ENCODE results near the gene CHURC1. TPM values are rescaled to one million over a fixed set of nuclear protein-coding genes. Genes with fewer than 3 reads are reported as not detected.

Gene CHURC1
- polyA plus RNA-seq, 1 donor = 42.3 TPM

DNA sequence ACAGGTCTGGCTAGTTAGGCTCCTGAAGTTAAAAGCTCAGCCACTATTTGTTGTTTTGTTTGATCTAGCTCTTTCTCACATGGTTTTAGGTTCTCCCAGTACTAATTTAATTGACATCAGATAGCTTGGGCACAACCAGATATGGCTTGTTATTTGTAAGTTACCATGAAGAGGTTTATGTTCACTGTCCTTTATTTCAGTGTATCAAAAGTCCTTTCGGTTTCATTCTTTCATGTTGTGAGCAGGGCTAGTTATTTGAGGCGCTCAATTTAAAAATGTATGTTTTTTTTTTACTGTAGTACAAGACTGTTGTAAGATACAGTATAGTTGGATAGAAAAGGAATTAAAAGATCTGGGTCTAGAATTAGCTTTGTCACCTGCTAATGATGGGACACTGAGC, 21.3 kb downstream of the CHURC1 start:
- peaks cover 19% of the 10 kb centered on the region for H3K4me1 ChIP-seq (ENCODE audit: control insufficient read depth, insufficient read depth, low read length)
- WGBS (ENCODE audit: insufficient coverage, low lambda C conversion rate) = 73% methylated on average over 2 of the region's 2 CpGs
- no peaks in the 10 kb centered on the region for H3K9me3 ChIP-seq (ENCODE audit: control insufficient read depth, low read depth, low read length)
- DNase-seq = no peak
- H3K36me3 ChIP-seq (ENCODE audit: control insufficient read depth, insufficient read depth, low read length) = peaks cover 28% of the 10 kb centered on the region
- H3K4me3 ChIP-seq (ENCODE audit: low read length) = no peak overlapping the region
- H3K27ac ChIP-seq (ENCODE audit: low read length) = no peak overlapping the region
- no peaks in the 10 kb centered on the region for H3K27me3 ChIP-seq (ENCODE audit: control insufficient read depth, insufficient read depth, low read length)

DNA sequence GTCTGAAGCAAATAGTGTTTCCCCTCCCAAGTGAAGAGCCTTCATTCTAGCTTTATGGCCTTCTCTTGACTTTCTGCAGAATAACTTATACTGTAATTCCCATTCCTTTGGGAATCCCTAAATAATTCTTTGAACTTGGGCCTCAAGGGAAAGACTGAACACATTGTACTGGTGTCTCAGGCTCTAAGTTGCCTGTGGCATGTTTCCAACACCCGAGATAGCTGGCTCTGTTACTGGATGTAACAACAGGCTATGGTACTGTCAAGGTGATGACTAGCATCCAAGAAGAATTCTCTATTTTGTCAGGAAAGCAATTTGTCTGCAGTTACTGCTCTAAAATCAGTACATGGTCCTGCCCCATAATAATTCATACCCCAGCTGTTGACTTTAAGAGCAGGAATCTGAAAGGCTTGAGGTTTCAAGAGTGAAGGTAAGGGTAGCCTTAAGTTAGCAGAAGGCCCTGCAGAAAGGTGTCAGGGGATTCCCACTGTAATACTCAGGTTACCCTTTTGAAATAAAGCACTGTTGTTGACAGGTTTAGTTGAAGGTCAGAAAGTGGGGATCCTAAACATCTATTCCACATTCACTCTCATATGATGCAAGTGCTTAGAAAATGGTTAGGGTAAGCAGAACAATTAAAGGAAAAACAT, 23.0 kb downstream of the CHURC1 start:
- Histone ChIP-seq H3K27me3 (ENCODE audit: control insufficient read depth, insufficient read depth, low read length) (no peaks in the 10 kb centered on the region), H3K9me3 (ENCODE audit: control insufficient read depth, low read depth, low read length) (no peaks in the 10 kb centered on the region), H3K36me3 (ENCODE audit: control insufficient read depth, insufficient read depth, low read length) (peaks cover 22% of the 10 kb centered on the region), H3K4me1 (ENCODE audit: control insufficient read depth, insufficient read depth, low read length) (peaks cover 30% of the 10 kb centered on the region), H3K4me3 (ENCODE audit: low read length) (no peak overlapping the region), H3K27ac (ENCODE audit: low read length) (no peak overlapping the region)
- no peak for DNase-seq
- WGBS (ENCODE audit: insufficient coverage, low lambda C conversion rate) = no CpG with 5 or more reads among the region's 1 CpG

DNA sequence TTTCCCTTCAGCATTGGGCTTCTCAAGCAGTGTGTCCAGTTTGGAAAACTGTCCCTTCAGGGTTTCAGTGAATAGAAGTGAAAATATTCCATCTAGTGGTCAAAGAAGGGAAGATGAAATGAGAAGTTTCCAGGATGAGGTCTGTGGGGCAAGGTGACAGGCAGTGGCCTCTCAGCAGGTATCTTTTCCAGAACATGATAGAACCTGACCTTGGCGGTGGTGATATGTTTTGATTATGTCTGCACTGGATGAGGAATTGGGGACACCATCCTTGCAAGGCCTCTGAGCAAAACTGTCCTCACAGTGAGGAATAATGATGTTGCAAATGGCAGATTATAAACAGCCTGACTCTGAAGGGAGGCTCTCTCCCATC, 23.6 kb downstream of the CHURC1 start:
- no peak for DNase-seq
- Histone ChIP-seq H3K4me1 (ENCODE audit: control insufficient read depth, insufficient read depth, low read length) (peaks cover 35% of the 10 kb centered on the region), H3K36me3 (ENCODE audit: control insufficient read depth, insufficient read depth, low read length) (peaks cover 19% of the 10 kb centered on the region), H3K9me3 (ENCODE audit: control insufficient read depth, low read depth, low read length) (peaks cover 2% of the 10 kb centered on the region), H3K27me3 (ENCODE audit: control insufficient read depth, insufficient read depth, low read length) (no peaks in the 10 kb centered on the region), H3K4me3 (ENCODE audit: low read length) (no peak overlapping the region), H3K27ac (ENCODE audit: low read length) (peak overlapping the region; percentile 36)
- WGBS (ENCODE audit: insufficient coverage, low lambda C conversion rate) = no CpG with 5 or more reads among the region's 1 CpG

DNA sequence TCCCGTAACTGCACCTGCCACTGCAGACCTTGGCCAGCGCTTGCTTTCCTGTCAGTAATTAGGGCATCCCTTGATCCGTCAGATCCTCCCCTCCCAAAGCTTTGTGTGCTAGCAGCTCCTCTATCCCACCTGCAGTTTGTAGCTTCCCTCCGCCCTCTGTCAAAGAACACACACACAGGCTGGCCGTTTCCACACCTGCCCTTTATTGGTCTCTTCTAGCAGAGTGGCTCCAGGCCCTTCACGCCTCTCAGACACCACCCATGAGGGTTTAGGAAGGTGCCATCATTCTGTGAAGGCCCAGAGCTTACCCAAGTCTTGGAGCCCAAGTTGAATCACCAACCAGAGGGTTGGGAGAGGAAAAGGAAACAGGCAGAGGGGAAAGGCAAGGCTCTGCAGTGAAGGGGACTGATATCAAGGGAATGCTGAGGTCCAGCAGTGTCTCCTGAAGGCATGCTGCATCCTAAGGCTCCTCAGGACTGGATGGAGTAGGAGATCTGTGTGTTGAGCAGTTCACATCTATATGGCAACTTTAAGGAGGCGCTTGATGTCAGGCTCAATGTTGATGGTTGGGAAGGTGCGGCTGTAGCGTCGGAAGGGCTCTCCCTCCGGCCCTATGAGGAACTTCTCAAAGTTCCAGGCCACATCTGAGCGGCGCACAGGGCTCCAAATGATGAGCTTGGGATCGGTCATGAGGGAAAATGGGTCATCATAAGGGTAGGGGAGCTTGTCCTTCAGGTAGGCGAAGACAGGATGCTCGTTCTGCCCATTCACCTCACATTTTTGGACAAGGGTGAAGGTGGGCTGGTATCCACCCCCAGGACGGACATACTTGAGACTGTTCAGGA, 24.9 kb downstream of the CHURC1 start:
- Histone ChIP-seq H3K4me3 (ENCODE audit: low read length) (no peak overlapping the region), H3K36me3 (ENCODE audit: control insufficient read depth, insufficient read depth, low read length) (peaks cover 10% of the 10 kb centered on the region), H3K27ac (ENCODE audit: low read length) (peak overlapping the region; percentile 33), H3K9me3 (ENCODE audit: control insufficient read depth, low read depth, low read length) (peaks cover 2% of the 10 kb centered on the region), H3K27me3 (ENCODE audit: control insufficient read depth, insufficient read depth, low read length) (no peaks in the 10 kb centered on the region), H3K4me1 (ENCODE audit: control insufficient read depth, insufficient read depth, low read length) (peaks cover 49% of the 10 kb centered on the region)
- WGBS (ENCODE audit: insufficient coverage, low lambda C conversion rate) = 93% methylated on average over 3 of the region's 17 CpGs
- no peak for DNase-seq

DNA sequence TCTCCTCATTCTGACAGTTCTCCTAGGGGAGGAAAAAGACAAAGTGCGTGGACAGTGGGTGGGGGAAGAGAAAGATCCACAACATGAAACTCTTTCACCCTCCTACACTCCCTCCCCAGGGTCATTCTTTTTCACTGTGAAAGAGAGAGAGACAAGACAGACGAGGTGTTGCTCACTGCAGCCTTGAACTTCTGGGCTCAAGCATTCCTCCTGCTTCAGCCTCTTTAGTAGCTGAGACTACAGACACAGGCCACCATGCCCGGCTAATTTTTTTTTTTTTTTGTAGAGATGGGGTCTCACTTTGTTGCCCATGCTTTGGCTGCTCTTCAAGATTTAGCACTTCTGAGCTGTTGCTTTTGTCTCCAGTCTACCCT, 25.5 kb downstream of the CHURC1 start:
- DNase-seq = no peak
- H3K27ac ChIP-seq (ENCODE audit: low read length) = peak overlapping the region; percentile 33
- no peaks in the 10 kb centered on the region for H3K27me3 ChIP-seq (ENCODE audit: control insufficient read depth, insufficient read depth, low read length)
- peaks cover 2% of the 10 kb centered on the region for H3K9me3 ChIP-seq (ENCODE audit: control insufficient read depth, low read depth, low read length)
- no CpG with 5 or more reads among the region's 3 CpGs for WGBS (ENCODE audit: insufficient coverage, low lambda C conversion rate)
- peaks cover 6% of the 10 kb centered on the region for H3K36me3 ChIP-seq (ENCODE audit: control insufficient read depth, insufficient read depth, low read length)
- no peak overlapping the region for H3K4me3 ChIP-seq (ENCODE audit: low read length)
- H3K4me1 ChIP-seq (ENCODE audit: control insufficient read depth, insufficient read depth, low read length) = peaks cover 54% of the 10 kb centered on the region

DNA sequence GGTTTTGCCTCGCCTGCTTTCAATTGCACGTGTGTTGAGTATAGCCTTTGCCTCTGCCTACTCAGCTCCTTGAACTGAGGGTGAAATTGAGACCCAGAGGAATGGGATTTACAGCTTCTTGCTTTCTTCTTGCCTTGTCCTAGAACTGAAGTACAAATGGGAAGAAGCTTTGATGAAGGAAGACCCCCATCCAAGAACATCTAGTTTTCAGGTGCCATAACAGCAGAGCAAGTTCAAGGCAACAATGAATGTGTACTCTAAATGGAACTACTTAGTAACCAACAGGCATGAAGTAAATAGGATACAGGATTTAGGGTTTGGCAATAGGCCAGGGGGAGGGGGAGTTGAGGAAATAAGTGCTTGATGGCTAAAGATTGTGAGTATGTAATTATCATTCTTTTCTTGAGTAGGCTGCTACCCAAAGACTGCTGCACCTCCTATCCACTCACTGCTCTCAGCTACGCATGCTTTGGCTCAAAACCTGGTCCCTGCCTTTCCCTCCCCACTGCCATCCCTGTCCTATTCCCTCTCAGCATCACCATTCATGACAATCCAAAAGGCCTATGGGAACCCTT, 26.2 kb downstream of the CHURC1 start:
- no peaks in the 10 kb centered on the region for H3K27me3 ChIP-seq (ENCODE audit: control insufficient read depth, insufficient read depth, low read length)
- no CpG with 5 or more reads among the region's 3 CpGs for WGBS (ENCODE audit: insufficient coverage, low lambda C conversion rate)
- DNase-seq = no peak
- peaks cover 2% of the 10 kb centered on the region for H3K9me3 ChIP-seq (ENCODE audit: control insufficient read depth, low read depth, low read length)
- no peak overlapping the region for H3K4me3 ChIP-seq (ENCODE audit: low read length)
- peaks cover 10% of the 10 kb centered on the region for H3K36me3 ChIP-seq (ENCODE audit: control insufficient read depth, insufficient read depth, low read length)
- peak overlapping the region; percentile 33 for H3K27ac ChIP-seq (ENCODE audit: low read length)
- peaks cover 54% of the 10 kb centered on the region for H3K4me1 ChIP-seq (ENCODE audit: control insufficient read depth, insufficient read depth, low read length)

DNA sequence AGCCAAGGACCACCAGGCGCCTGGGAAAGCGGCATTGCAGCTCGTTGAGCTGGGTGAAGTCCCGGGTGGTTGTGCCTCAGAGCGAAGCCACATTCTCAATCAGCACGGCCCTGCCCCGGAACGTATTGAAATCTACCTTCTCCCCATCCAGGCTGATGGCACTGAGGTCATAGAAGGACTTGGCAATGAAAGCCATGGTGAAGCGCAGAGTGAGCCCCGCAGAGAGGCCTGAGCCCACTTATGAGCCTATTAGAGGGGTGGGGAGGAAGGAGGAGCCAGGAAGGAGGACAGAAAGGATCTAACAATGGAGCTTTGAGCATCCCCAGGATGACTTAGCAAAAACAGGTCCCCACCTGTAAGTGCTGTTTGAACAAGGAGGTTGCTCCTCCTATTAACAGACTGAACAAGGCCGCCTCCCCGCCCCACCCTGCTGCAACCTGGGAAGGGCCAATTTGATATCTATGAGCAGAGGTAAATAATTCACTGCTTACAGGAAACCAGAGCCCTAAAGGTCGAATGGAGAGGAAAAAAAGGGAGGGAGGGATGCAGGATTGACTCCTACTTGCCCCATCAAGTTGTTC, 28.4 kb downstream of the CHURC1 start, which contains the start of gene GPX2:
Gene GPX2 (minus strand): TSS at position 215 of the 581 bp plus-strand sequence. CDS start 19 bp downstream, at position 196.
- H3K27me3 ChIP-seq (ENCODE audit: control insufficient read depth, insufficient read depth, low read length) = no peaks in the 10 kb centered on the region
- no CpG with 5 or more reads among the region's 13 CpGs for WGBS (ENCODE audit: insufficient coverage, low lambda C conversion rate)
- H3K9me3 ChIP-seq (ENCODE audit: control insufficient read depth, low read depth, low read length) = peaks cover 2% of the 10 kb centered on the region
- peak within 1 kb of the TSS; percentile 78 for H3K27ac ChIP-seq (ENCODE audit: low read length)
- H3K4me3 ChIP-seq (ENCODE audit: low read length) = peak within 1 kb of the TSS; percentile 34
- peaks cover 22% of the 10 kb centered on the region for H3K36me3 ChIP-seq (ENCODE audit: control insufficient read depth, insufficient read depth, low read length)
- peaks cover 53% of the 10 kb centered on the region for H3K4me1 ChIP-seq (ENCODE audit: control insufficient read depth, insufficient read depth, low read length)
- DNase-seq = peak; percentile 77 to 92

DNA sequence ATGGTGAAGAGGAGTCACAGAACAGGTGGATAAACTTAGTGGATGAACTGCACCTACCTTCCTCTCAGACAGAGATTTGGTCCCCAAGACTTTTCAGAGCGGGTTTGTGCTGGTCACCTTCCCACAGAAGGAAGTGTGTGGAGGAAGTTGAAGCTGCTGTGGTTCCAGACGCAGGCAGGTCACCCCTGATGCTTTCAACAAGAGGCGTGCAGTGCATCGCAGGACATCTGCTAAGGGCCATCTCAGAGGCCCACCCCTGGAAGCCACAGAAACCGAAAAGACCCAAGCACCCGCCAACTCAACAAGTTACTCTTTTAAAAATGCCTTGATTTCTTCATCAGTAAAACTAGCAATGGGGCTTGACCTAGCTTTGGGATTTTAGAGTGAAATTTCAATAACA, 29.3 kb downstream of the CHURC1 start:
- Histone ChIP-seq H3K27me3 (ENCODE audit: control insufficient read depth, insufficient read depth, low read length) (no peaks in the 10 kb centered on the region), H3K9me3 (ENCODE audit: control insufficient read depth, low read depth, low read length) (peaks cover 2% of the 10 kb centered on the region), H3K4me3 (ENCODE audit: low read length) (no peak overlapping the region), H3K36me3 (ENCODE audit: control insufficient read depth, insufficient read depth, low read length) (peaks cover 31% of the 10 kb centered on the region), H3K4me1 (ENCODE audit: control insufficient read depth, insufficient read depth, low read length) (peaks cover 62% of the 10 kb centered on the region), H3K27ac (ENCODE audit: low read length) (peak overlapping the region; percentile 78)
- WGBS (ENCODE audit: insufficient coverage, low lambda C conversion rate) = no CpG with 5 or more reads among the region's 6 CpGs
- DNase-seq = no peak

DNA sequence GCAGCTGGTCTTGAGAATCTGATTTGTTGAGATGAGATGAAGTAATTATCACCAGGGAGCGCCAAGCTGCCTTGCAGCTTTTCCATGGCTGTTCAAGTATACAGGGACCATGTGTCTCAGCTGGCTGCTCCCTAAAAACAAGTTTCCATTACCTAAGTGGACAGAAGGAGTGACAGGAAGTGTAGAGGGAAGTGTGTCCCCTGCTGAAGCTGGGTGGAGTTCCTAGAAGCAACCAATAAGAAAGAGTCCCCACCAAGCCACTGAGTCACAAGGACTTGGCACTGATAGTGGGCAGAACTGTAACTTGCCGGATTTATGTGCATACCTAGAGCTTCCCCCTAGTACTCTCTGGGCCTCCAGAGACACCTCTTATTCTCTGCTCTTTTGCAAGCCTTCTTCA, 29.8 kb downstream of the CHURC1 start:
- Histone ChIP-seq H3K4me3 (ENCODE audit: low read length) (no peak overlapping the region), H3K4me1 (ENCODE audit: control insufficient read depth, insufficient read depth, low read length) (peaks cover 63% of the 10 kb centered on the region), H3K9me3 (ENCODE audit: control insufficient read depth, low read depth, low read length) (peaks cover 2% of the 10 kb centered on the region), H3K27ac (ENCODE audit: low read length) (no peak overlapping the region), H3K27me3 (ENCODE audit: control insufficient read depth, insufficient read depth, low read length) (no peaks in the 10 kb centered on the region), H3K36me3 (ENCODE audit: control insufficient read depth, insufficient read depth, low read length) (peaks cover 32% of the 10 kb centered on the region)
- DNase-seq = no peak
- no CpG with 5 or more reads among the region's 2 CpGs for WGBS (ENCODE audit: insufficient coverage, low lambda C conversion rate)

DNA sequence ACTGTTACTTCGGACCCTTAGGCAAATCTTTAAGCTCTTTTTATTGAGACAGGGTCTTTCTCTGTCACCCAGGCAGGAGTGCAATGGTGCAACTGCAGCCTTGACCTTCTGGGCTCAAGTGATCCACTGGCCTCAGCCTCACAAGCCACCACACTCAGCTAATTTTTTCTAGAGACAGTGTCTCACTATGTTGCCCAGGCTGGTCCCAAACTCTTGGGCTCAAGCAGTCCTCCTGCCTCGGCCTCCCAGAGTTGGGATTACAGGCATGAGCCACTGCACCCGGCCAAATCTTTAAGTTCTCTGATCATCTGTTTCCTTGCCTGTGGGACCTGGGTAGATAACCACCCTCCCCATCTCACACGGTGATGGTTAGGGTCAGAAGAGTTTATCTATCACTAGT, 30.6 kb downstream of the CHURC1 start:
- Histone ChIP-seq H3K4me3 (ENCODE audit: low read length) (no peak overlapping the region), H3K27ac (ENCODE audit: low read length) (no peak overlapping the region), H3K4me1 (ENCODE audit: control insufficient read depth, insufficient read depth, low read length) (peaks cover 55% of the 10 kb centered on the region), H3K27me3 (ENCODE audit: control insufficient read depth, insufficient read depth, low read length) (no peaks in the 10 kb centered on the region), H3K36me3 (ENCODE audit: control insufficient read depth, insufficient read depth, low read length) (peaks cover 33% of the 10 kb centered on the region), H3K9me3 (ENCODE audit: control insufficient read depth, low read depth, low read length) (peaks cover 2% of the 10 kb centered on the region)
- no peak for DNase-seq
- WGBS (ENCODE audit: insufficient coverage, low lambda C conversion rate) = no CpG with 5 or more reads among the region's 4 CpGs

All from large intestine (tissue), 3 donors.